Mucosa of rectum (tissue), 2 donors: Measurements from ENCODE around the gene COL21A1.
"Not testable (repeated sequence)": the region's sequence is repeated elsewhere in the genome, so short reads cannot be mapped to it uniquely, and the experiment has no call there.

Experiments used
- H3K27ac ChIP-seq, 2 donors: one replicate each; pipeline ENCODE4 v1.7.0; 2013; ENCODE audit warnings: inconsistent platforms in 2 of 2, low read depth in 2 of 2, low read length in 2 of 2
- H3K27me3 ChIP-seq, 2 donors: one replicate each; pipeline ENCODE4 v1.7.0; 2013; ENCODE audit warnings: low read length in 2 of 2; ENCODE audit not compliant: control insufficient read depth in 2 of 2, insufficient read depth in 2 of 2
- H3K36me3 ChIP-seq, 2 donors: one replicate each; pipeline ENCODE4 v1.7.0; 2013; ENCODE audit warnings: low read length in 2 of 2; ENCODE audit not compliant: control insufficient read depth in 2 of 2, insufficient read depth in 2 of 2
- H3K4me1 ChIP-seq, 2 donors: one replicate each; pipeline ENCODE4 v1.7.0; 2013; ENCODE audit warnings: low read length in 2 of 2, mild to moderate bottlenecking in 1 of 2; ENCODE audit not compliant: control insufficient read depth in 2 of 2, insufficient read depth in 2 of 2
- H3K4me3 ChIP-seq, 2 donors: one replicate each; pipeline ENCODE4 v1.7.0; 2013; ENCODE audit warnings: low read length in 2 of 2
- H3K9ac ChIP-seq, 2 donors: one replicate each; pipeline ENCODE4 v1.7.0; 2013; ENCODE audit warnings: low read length in 2 of 2, low read depth in 1 of 2, mild to moderate bottlenecking in 1 of 2
- H3K9me3 ChIP-seq, 2 donors: one replicate each; pipeline ENCODE4 v1.7.0; 2013; ENCODE audit warnings: low read length in 2 of 2; ENCODE audit not compliant: control insufficient read depth in 2 of 2
- donor health status: healthy.
- donor health status: Normal muscosa, but diverticular disease.

COL21A1 gene

GRCh38 chr6:56024931-56025330 is 222.4 kb downstream of the COL21A1 start:
- H3K9ac ChIP-seq: no peak overlapping the region
- no peaks in the 10 kb centered on the region for H3K36me3 ChIP-seq
- H3K27me3 ChIP-seq: no peaks in the 10 kb centered on the region
- no peak overlapping the region for H3K4me3 ChIP-seq
- H3K27ac ChIP-seq: no peak overlapping the region
- H3K4me1 ChIP-seq: no peaks in the 10 kb centered on the region
- no peaks in the 10 kb centered on the region for H3K9me3 ChIP-seq

- H3K27me3 ChIP-seq: no peaks in the 10 kb centered on the region
These were observed 223.6 kb downstream of the COL21A1 start for GRCh38 chr6:56023829-56024228.

GRCh38 chr6:56022678-56023077 is 224.7 kb downstream of the COL21A1 start:
- H3K27ac ChIP-seq: no peak overlapping the region
- no peaks in the 10 kb centered on the region for H3K36me3 ChIP-seq
- H3K9me3 ChIP-seq: no peaks in the 10 kb centered on the region
- no peaks in the 10 kb centered on the region for H3K27me3 ChIP-seq
- no peak overlapping the region for H3K4me3 ChIP-seq
- H3K9ac ChIP-seq: no peak overlapping the region
- no peaks in the 10 kb centered on the region for H3K4me1 ChIP-seq

More at GRCh38 chr6:56023829-56024228, 223.6 kb downstream of the COL21A1 start:
- Histone ChIP-seq H3K9me3 (no peaks in the 10 kb centered on the region), H3K9ac (no peak overlapping the region), H3K4me1 (no peaks in the 10 kb centered on the region), H3K27ac (no peak overlapping the region), H3K4me3 (no peak overlapping the region), H3K36me3 (no peaks in the 10 kb centered on the region)

GRCh38 chr6:56021943-56022342 is 225.4 kb downstream of the COL21A1 start:
- no peak overlapping the region for H3K4me3 ChIP-seq
- H3K9me3 ChIP-seq: no peaks in the 10 kb centered on the region
- no peaks in the 10 kb centered on the region for H3K27me3 ChIP-seq
- H3K9ac ChIP-seq: no peak overlapping the region
- no peaks in the 10 kb centered on the region for H3K4me1 ChIP-seq
- H3K27ac ChIP-seq: no peak overlapping the region
- H3K36me3 ChIP-seq: no peaks in the 10 kb centered on the region

GRCh38 chr6:56019973-56020372 is 227.4 kb downstream of the COL21A1 start:
- Histone ChIP-seq H3K27me3 (no peaks in the 10 kb centered on the region), H3K36me3 (no peaks in the 10 kb centered on the region), H3K4me3 (no peak overlapping the region), H3K9me3 (no peaks in the 10 kb centered on the region), H3K4me1 (no peaks in the 10 kb centered on the region), H3K9ac (no peak overlapping the region), H3K27ac (no peak overlapping the region)

GRCh38 chr6:56017198-56017597 is 230.2 kb downstream of the COL21A1 start:
- Histone ChIP-seq H3K27me3 (no peaks in the 10 kb centered on the region), H3K4me1 (no peaks in the 10 kb centered on the region), H3K27ac (no peak overlapping the region), H3K4me3 (no peak overlapping the region), H3K36me3 (no peaks in the 10 kb centered on the region), H3K9me3 (no peaks in the 10 kb centered on the region), H3K9ac (no peak overlapping the region)

GRCh38 chr6:56014039-56014438 is 233.3 kb downstream of the COL21A1 start:
- H3K27me3 ChIP-seq, H3K27ac ChIP-seq, H3K36me3 ChIP-seq, H3K9me3 ChIP-seq, H3K4me1 ChIP-seq, H3K4me3 ChIP-seq, H3K9ac ChIP-seq: not testable (repeated sequence)

- no peak overlapping the region for H3K27ac ChIP-seq
- H3K36me3 ChIP-seq: no peaks in the 10 kb centered on the region
- H3K4me1 ChIP-seq: no peaks in the 10 kb centered on the region
- H3K9me3 ChIP-seq: no peaks in the 10 kb centered on the region
- H3K9ac ChIP-seq: no peak overlapping the region
- no peaks in the 10 kb centered on the region for H3K27me3 ChIP-seq
- no peak overlapping the region for H3K4me3 ChIP-seq
These were observed 237.7 kb downstream of the COL21A1 start for GRCh38 chr6:56009636-56010035.
